Measurements from ENCODE around the gene ELSPBP1.

GRCh38 chr19:48041877-48042580 is 47.6 kb downstream of the ELSPBP1 start:
- TF ChIP-seq EZH2 (IDR thresholded peaks at IDR 0.05) (no peak), POLR2AphosphoS5 (IDR thresholded peaks at IDR 0.05; ENCODE audit: borderline replicate concordance, low read depth, low read length) (no peak)

All from SK-N-MC (cell line).